ENCODE data around the gene ADAMTS18. TPM values are rescaled to one million over a fixed set of nuclear protein-coding genes. Genes with fewer than 3 reads are reported as not detected.

Gene ADAMTS18
- polyA plus RNA-seq, 1 of the 3 experiments (the other 2 are of a cell fraction): under 0.01 TPM

DNA sequence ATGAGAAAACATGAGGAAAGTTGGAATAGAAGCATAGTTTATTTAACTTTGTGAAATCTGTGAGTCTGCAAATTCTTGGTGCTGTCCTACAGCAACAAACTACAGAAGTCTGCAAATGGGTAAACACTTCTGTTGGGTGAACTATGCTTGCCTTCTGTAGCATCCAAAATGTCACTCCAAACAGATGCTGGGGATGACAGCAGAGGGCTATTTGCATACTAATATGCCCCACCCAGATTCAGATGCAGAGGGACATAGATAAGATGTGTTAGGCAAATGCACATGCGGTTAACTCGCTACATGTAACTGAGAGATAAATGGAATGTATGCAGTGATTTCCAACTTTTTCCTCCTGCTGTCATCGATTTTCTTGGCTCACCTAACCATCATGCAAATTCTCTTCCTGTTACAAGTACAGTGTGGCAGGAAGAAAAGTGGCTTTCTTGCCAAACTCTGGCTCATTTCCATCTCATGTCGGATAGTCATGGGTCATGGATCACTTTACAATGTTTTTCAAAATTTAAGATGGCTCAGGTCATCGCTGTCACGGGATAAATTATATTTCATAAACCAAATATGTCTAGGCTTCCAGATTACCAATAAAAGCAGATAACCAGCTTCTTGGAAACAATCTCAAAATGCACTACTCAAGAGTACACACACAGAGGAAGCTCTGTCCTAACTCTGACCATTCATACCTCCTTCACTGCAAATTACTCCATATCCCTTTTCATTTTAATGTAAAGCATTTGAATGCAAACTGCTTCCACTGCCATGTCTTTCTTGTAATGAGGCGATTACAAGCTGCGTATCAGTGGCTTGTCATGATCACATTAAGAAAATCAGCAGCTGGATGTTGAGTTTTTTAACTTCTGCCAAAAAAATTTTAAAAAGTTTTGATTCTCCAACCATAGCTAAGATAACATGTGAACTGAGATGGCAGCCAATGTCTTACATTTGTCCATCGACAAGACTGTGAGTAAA, 47.7 kb downstream of the ADAMTS18 start:
- no peak for TF ChIP-seq CHD2 (IDR thresholded peaks at IDR 0.05; ENCODE audit: low read length, partially characterized antibody)
- no peak for TF ChIP-seq RFX5 (IDR thresholded peaks at IDR 0.05; ENCODE audit: low read length)
- TF ChIP-seq, protein P1, sequence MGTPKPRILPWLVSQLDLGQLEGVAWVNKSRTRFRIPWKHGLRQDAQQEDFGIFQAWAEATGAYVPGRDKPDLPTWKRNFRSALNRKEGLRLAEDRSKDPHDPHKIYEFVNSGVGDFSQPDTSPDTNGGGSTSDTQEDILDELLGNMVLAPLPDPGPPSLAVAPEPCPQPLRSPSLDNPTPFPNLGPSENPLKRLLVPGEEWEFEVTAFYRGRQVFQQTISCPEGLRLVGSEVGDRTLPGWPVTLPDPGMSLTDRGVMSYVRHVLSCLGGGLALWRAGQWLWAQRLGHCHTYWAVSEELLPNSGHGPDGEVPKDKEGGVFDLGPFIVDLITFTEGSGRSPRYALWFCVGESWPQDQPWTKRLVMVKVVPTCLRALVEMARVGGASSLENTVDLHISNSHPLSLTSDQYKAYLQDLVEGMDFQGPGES (IDR thresholded peaks at IDR 0.05; ENCODE audit: low read depth, low read length): no peak
- TF ChIP-seq RCOR1 (IDR thresholded peaks at IDR 0.05; ENCODE audit: low read length): no peak
- TF ChIP-seq, protein P2, sequence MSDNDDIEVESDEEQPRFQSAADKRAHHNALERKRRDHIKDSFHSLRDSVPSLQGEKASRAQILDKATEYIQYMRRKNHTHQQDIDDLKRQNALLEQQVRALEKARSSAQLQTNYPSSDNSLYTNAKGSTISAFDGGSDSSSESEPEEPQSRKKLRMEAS (IDR thresholded peaks at IDR 0.05; ENCODE audit: low read depth): no peak
- no peak for TF ChIP-seq GATA2 (CRISPR knock-in tag; IDR thresholded peaks at IDR 0.05)
- TF ChIP-seq YY1 (IDR thresholded peaks at IDR 0.05; ENCODE audit: low read depth): no peak
- TF ChIP-seq RXRA (IDR thresholded peaks at IDR 0.05; ENCODE audit: borderline replicate concordance, low read depth): no peak
- TF ChIP-seq MXI1 (IDR thresholded peaks at IDR 0.05; ENCODE audit: low read depth, low read length): no peak
- no peak for TF ChIP-seq USF2 (IDR thresholded peaks at IDR 0.05; ENCODE audit: borderline replicate concordance, low read depth, low read length)
- TF ChIP-seq FOXM1 (IDR thresholded peaks at IDR 0.05; ENCODE audit: low read depth): no peak
- no peak for TF ChIP-seq FOSL2 (IDR thresholded peaks at IDR 0.05; ENCODE audit: borderline replicate concordance, low read depth)
- no peak for TF ChIP-seq GABPA (IDR thresholded peaks at IDR 0.05; ENCODE audit: low read depth)
- no peak for TF ChIP-seq USF1 (IDR thresholded peaks at IDR 0.05; ENCODE audit: borderline replicate concordance, low read depth)
- TF ChIP-seq TEAD4 (IDR thresholded peaks at IDR 0.05; ENCODE audit: borderline replicate concordance, insufficient read depth): no peak
- TF ChIP-seq EP300 (IDR thresholded peaks at IDR 0.05; ENCODE audit: borderline replicate concordance in 1 of 2, low read depth in 1 of 2, low read length in 1 of 2): no peak
- TF ChIP-seq SIN3A (IDR thresholded peaks at IDR 0.05; ENCODE audit: borderline replicate concordance, low read depth, low read length): no peak
- TF ChIP-seq JUND (IDR thresholded peaks at IDR 0.05): no peak
- TF ChIP-seq MEF2A (IDR thresholded peaks at IDR 0.05; ENCODE audit: borderline replicate concordance, low read depth): no peak
- no peaks in the 10 kb centered on the region for H3K9me2 ChIP-seq
- H3K4me2 ChIP-seq: no peak overlapping the region
- no peaks in the 10 kb centered on the region for H3F3A ChIP-seq (replicated peaks; ENCODE audit: insufficient read depth)
- no peak overlapping the region for H3K9ac ChIP-seq
- POLR2A ChIA-PET: no interaction called here
- H3K4me3 ChIP-seq (ENCODE audit: low read depth in 2 of 2, low read length in 1 of 2): no peak overlapping the region
- H3K79me2 ChIP-seq (ENCODE audit: insufficient read depth): no peaks in the 10 kb centered on the region
- H3K9me3 ChIP-seq: no peaks in the 10 kb centered on the region
- no peaks in the 10 kb centered on the region for H3K4me1 ChIP-seq (ENCODE audit: control insufficient read depth in 1 of 2, insufficient read depth in 2 of 2, low read depth in 1 of 2, low read length in 1 of 2)
- H3K27me3 ChIP-seq (ENCODE audit: insufficient read depth): no peaks in the 10 kb centered on the region
- CTCF ChIA-PET: interaction anchor here (1.1 kb wide), 1 partner anchor 150 kb away, joined by 3 read pairs; no protein-coding TSS in a partner anchor
- DNase-seq: no peak
- 62% methylated on average over 9 of the region's 9 CpGs for WGBS (ENCODE audit: low lambda C conversion rate)
- H4K20me1 ChIP-seq (ENCODE audit: insufficient read depth): no peaks in the 10 kb centered on the region
- no peaks in the 10 kb centered on the region for H3K36me3 ChIP-seq (replicated peaks in 1 of 2; ENCODE audit: control insufficient read depth in 1 of 2, insufficient read depth in 2 of 2, low read length in 1 of 2)
- H2AFZ ChIP-seq (ENCODE audit: low read depth): no peak overlapping the region
- H3K27ac ChIP-seq (ENCODE audit: low read depth in 2 of 2, low read length in 1 of 2): no peak overlapping the region
